PFSK-1 (cell line): Measurements from ENCODE around the gene SLC9A1.
A peak's percentile ranks its signal among the peaks of the same experiment; 100 is the strongest.

ENCODE experiments used
- FOXP2 ChIP-seq: optimal IDR thresholded peaks from 2 replicates; pipeline ENCODE3; 2011; ENCODE audit warnings: borderline replicate concordance, control low read depth, inconsistent platforms; ENCODE audit not compliant: insufficient read depth; ENCODE audit errors: extremely low read length, extremely low read depth
- POLR2AphosphoS5 ChIP-seq: IDR thresholded peaks from 2 replicates; pipeline ENCODE4 v1.6.1; 2012; ENCODE audit warnings: low read depth, mild to moderate bottlenecking, control low read depth, low read length, moderate library complexity
- SIN3A ChIP-seq: IDR thresholded peaks from 2 replicates; pipeline ENCODE4 v1.6.1; 2012; ENCODE audit warnings: mild to moderate bottlenecking, low read length, moderate library complexity, borderline replicate concordance; ENCODE audit not compliant: insufficient read depth
- TAF1 ChIP-seq: IDR thresholded peaks from 2 replicates; pipeline ENCODE4 v1.6.1; 2012; ENCODE audit warnings: low read length, control low read depth, borderline replicate concordance; ENCODE audit not compliant: insufficient read depth
- TF ChIP-seq, protein P1 (sequence below), 2 experiments: IDR thresholded peaks; 2 replicates each; pipeline versions ENCODE4 v1.6.1 to v1.8.0; 2011 to 2012; ENCODE audit warnings: low read depth in 2 of 2, low read length in 2 of 2, control low read depth in 1 of 2, inconsistent platforms in 1 of 2, mild to moderate bottlenecking in 1 of 2, moderate library complexity in 1 of 2; ENCODE audit not compliant: insufficient read depth in 1 of 2

SLC9A1 gene

GRCh38 chr1:27129225-27129624, 25.7 kb downstream of the SLC9A1 start:
- no peak for TF ChIP-seq FOXP2
- no peak for TF ChIP-seq TAF1
- TF ChIP-seq, protein P1, sequence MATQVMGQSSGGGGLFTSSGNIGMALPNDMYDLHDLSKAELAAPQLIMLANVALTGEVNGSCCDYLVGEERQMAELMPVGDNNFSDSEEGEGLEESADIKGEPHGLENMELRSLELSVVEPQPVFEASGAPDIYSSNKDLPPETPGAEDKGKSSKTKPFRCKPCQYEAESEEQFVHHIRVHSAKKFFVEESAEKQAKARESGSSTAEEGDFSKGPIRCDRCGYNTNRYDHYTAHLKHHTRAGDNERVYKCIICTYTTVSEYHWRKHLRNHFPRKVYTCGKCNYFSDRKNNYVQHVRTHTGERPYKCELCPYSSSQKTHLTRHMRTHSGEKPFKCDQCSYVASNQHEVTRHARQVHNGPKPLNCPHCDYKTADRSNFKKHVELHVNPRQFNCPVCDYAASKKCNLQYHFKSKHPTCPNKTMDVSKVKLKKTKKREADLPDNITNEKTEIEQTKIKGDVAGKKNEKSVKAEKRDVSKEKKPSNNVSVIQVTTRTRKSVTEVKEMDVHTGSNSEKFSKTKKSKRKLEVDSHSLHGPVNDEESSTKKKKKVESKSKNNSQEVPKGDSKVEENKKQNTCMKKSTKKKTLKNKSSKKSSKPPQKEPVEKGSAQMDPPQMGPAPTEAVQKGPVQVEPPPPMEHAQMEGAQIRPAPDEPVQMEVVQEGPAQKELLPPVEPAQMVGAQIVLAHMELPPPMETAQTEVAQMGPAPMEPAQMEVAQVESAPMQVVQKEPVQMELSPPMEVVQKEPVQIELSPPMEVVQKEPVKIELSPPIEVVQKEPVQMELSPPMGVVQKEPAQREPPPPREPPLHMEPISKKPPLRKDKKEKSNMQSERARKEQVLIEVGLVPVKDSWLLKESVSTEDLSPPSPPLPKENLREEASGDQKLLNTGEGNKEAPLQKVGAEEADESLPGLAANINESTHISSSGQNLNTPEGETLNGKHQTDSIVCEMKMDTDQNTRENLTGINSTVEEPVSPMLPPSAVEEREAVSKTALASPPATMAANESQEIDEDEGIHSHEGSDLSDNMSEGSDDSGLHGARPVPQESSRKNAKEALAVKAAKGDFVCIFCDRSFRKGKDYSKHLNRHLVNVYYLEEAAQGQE (IDR thresholded peaks at IDR 0.05; ENCODE audit: insufficient read depth in 1 of 2, low read depth in 2 of 2, low read length in 2 of 2), result no peak
- no peak for TF ChIP-seq POLR2AphosphoS5
- no peak for TF ChIP-seq SIN3A

DNA sequence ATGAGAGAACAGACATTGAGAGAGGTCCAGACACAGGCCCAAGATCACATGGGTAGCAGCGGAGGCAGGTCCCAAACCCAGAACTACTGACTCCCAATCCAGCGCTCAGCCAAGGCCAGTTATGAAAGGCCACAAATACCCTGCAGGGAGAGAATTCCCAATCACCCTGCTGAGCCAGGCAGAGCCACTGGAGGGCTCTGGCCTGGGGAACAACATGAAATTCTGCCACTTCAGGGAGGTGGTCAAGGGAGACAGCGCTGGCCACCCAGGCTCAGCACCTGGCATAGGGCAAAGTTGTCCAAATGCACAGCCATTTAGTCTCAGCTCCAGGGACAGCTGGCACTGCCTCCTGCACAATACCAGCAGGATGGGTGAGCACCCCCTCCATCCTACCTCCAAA, 27.5 kb downstream of the SLC9A1 start:
- TF ChIP-seq SIN3A, result no peak
- TF ChIP-seq POLR2AphosphoS5, result no peak

- TF ChIP-seq FOXP2 (no peak), POLR2AphosphoS5 (no peak)
Measured at GRCh38 chr1:27126391-27126790, 28.5 kb downstream of the SLC9A1 start.

- TF ChIP-seq POLR2AphosphoS5 (no peak), SIN3A (no peak)
- TF ChIP-seq, protein P1 (IDR thresholded peaks at IDR 0.05; ENCODE audit: insufficient read depth in 1 of 2, low read depth in 2 of 2, low read length in 2 of 2), result no peak
Measured at GRCh38 chr1:27124405-27124804, 30.5 kb downstream of the SLC9A1 start.

DNA sequence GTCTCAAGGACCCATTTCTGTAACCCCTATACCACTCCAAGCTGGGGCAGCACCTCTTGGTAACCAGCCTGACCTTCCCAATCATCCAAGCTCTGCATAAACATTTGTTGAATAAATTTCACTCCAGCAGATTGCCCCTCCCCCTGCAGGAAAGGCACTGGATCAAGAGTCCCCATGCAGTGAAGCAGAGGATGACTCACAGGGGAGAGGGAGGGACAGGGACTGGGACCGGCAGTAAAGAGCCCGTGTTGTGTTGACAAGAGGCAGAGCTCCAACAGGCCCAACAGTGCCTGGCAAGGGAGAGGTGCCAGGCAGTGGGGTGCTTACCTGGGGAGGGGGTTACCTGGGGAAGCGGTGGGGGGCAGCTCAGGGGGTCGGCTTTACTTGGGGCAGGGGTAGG, 32.3 kb downstream of the SLC9A1 start:
- TF ChIP-seq FOXP2, result peak; percentile 30
- TF ChIP-seq SIN3A, result no peak

DNA sequence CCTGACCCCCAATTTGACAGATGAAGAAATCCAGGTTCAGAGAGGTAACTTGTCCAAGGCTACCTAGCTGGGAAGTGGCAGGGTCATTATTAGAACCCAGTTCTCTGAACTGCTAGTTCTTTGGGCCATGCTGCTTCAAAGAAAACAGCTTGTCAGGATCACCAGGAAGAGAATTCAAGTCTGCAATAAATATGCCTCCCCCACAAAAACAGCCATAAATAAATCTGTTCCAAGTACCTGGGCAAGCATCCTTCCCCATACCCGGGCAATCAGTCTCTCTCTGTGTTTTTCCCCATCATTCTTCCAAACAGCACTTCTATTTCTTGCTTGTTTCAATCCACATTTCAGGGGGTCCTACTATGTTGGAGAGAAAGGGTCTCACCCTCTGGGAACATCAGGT, 34.1 kb downstream of the SLC9A1 start:
- TF ChIP-seq, protein P1 (IDR thresholded peaks at IDR 0.05; ENCODE audit: insufficient read depth in 1 of 2, low read depth in 2 of 2, low read length in 2 of 2), result no peak
- TF ChIP-seq FOXP2 (no peak), POLR2AphosphoS5 (no peak), TAF1 (no peak)

DNA sequence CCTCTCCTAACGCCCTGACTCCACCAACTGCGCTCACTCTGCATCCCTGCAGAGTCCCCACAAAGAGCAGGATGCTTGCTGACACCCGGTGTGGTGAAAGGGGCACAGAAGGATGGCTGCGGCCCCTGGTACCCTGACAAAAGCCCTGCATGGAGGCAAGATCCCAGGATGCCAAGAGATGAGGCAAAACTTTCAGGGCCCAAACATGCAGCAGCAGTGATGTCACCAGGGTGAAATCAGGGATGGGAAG, 36.6 kb downstream of the SLC9A1 start:
- TF ChIP-seq SIN3A (no peak), TAF1 (no peak), FOXP2 (no peak), POLR2AphosphoS5 (no peak)
- TF ChIP-seq, protein P1 (IDR thresholded peaks at IDR 0.05; ENCODE audit: insufficient read depth in 1 of 2, low read depth in 2 of 2, low read length in 2 of 2), result no peak
